OCI-LY1 (cell line): ENCODE data around the gene CSNK1A1.

ENCODE experiments used
- H2AFZ ChIP-seq: fragments of 200-600 bp; sonication (generic), shearing (Covaris generic); 2 replicates; pipeline ENCODE4 v1.6.0; 2014; ENCODE audit warnings: antibody characterized with exemption, mild to moderate bottlenecking, low read length
- H3F3A ChIP-seq: fragments of 200-600 bp; sonication (generic), shearing (Covaris generic); 2 replicates; pipeline ENCODE4 v1.6.0; 2014; ENCODE audit warnings: mild to moderate bottlenecking, antibody characterized with exemption, low read length, moderate library complexity; ENCODE audit not compliant: insufficient read depth
- H3K27ac ChIP-seq: fragments of 200-600 bp; sonication (generic); 2 replicates; pipeline ENCODE4 v1.5.1; 2014; ENCODE audit warnings: low read length, mixed run types, mild to moderate bottlenecking, low read depth; ENCODE audit not compliant: poor library complexity, severe bottlenecking
- H3K27me3 ChIP-seq: fragments of 200-600 bp; sonication (generic); 2 replicates; pipeline ENCODE4 v1.6.0; 2014; ENCODE audit warnings: antibody characterized with exemption, mild to moderate bottlenecking, low read length, moderate library complexity; ENCODE audit not compliant: insufficient read depth
- H3K36me3 ChIP-seq: fragments of 200-600 bp; sonication (generic); 2 replicates; pipeline ENCODE4 v1.6.1; 2014; ENCODE audit warnings: mild to moderate bottlenecking, antibody characterized with exemption, low read length, moderate library complexity, mixed read lengths; ENCODE audit not compliant: insufficient read depth
- H3K4me1 ChIP-seq: fragments of 200-600 bp; sonication (generic); 2 replicates; pipeline ENCODE4 v1.5.1; 2014; ENCODE audit warnings: mild to moderate bottlenecking, low read length, moderate library complexity; ENCODE audit not compliant: insufficient read depth, severe bottlenecking
- H3K4me2 ChIP-seq: fragments of 200-600 bp; sonication (generic), shearing (Covaris generic); 2 replicates; pipeline ENCODE4 v1.6.1; 2014; ENCODE audit warnings: low read length
- H3K4me3 ChIP-seq: fragments of 200-600 bp; sonication (generic); 2 replicates; pipeline ENCODE4 v1.5.1; 2014; ENCODE audit warnings: low read length, low read depth, mild to moderate bottlenecking, mixed read lengths; ENCODE audit not compliant: poor library complexity, severe bottlenecking
- H3K79me2 ChIP-seq: fragments of 200-600 bp; shearing (Covaris generic); 2 replicates; pipeline ENCODE4 v1.6.1; 2016; ENCODE audit warnings: mixed run types, low read length, mixed read lengths; ENCODE audit not compliant: insufficient read depth
- H3K9ac ChIP-seq: fragments of 200-600 bp; sonication (generic), shearing (Covaris generic); 2 replicates; pipeline ENCODE4 v1.6.1; 2014; ENCODE audit warnings: mild to moderate bottlenecking, low read length, mixed read lengths
- H3K9me2 ChIP-seq: fragments of 200-600 bp; sonication (generic), shearing (Covaris generic); 2 replicates; pipeline ENCODE4 v1.6.1; 2014; ENCODE audit warnings: low read depth, mild to moderate bottlenecking, low read length, mixed read lengths
- H3K9me3 ChIP-seq: fragments of 200-600 bp; shearing (Covaris generic); 2 replicates; pipeline ENCODE4 v1.6.1; 2014; ENCODE audit warnings: low read length, mixed read lengths
- H4K20me1 ChIP-seq: fragments of 200-600 bp; sonication (generic), shearing (Covaris generic); 2 replicates; pipeline ENCODE4 v1.6.0; 2016; ENCODE audit warnings: mild to moderate bottlenecking, low read length; ENCODE audit not compliant: insufficient read depth
- CTCF ChIP-seq: fragments of 200-600 bp; sonication (generic), shearing (Covaris generic); IDR thresholded peaks from 2 replicates; pipeline ENCODE4 v1.5.1; 2017; ENCODE audit warnings: mild to moderate bottlenecking, antibody characterized with exemption, low read length, moderate library complexity, mixed read lengths
- EZH2 ChIP-seq: fragments of 200-600 bp; sonication (generic), shearing (Covaris generic); IDR thresholded peaks from 2 replicates; pipeline ENCODE4 v1.8.0; 2017; ENCODE audit warnings: borderline replicate concordance, mixed run types, mild to moderate bottlenecking, antibody characterized with exemption, low read length, moderate library complexity, mixed read lengths

CSNK1A1 gene

GRCh38 chr5:149452665-149453617, 98.3 kb downstream of the CSNK1A1 start:
- no peak overlapping the region for H3K4me3 ChIP-seq
- H3K9ac ChIP-seq: no peak overlapping the region
- H3K9me2 ChIP-seq: no peaks in the 10 kb centered on the region
- H3K4me2 ChIP-seq: no peak overlapping the region
- H3K9me3 ChIP-seq: no peaks in the 10 kb centered on the region
- H2AFZ ChIP-seq: no peak overlapping the region
- H3K27ac ChIP-seq: no peak overlapping the region
- no peaks in the 10 kb centered on the region for H3F3A ChIP-seq
- TF ChIP-seq EZH2 (no peak), CTCF (no peak)
- H3K79me2 ChIP-seq: no peaks in the 10 kb centered on the region
- H3K4me1 ChIP-seq: no peaks in the 10 kb centered on the region
- no peaks in the 10 kb centered on the region for H3K36me3 ChIP-seq
- no peaks in the 10 kb centered on the region; the same call in 1 of the 2 replicates for H3K27me3 ChIP-seq
- no peaks in the 10 kb centered on the region for H4K20me1 ChIP-seq

- H3K27me3 ChIP-seq: no peaks in the 10 kb centered on the region; the same call in 1 of the 2 replicates
- no peak overlapping the region for H3K9ac ChIP-seq
- no peaks in the 10 kb centered on the region for H3K9me3 ChIP-seq
- no peak overlapping the region for H3K4me2 ChIP-seq
- no peaks in the 10 kb centered on the region for H3K9me2 ChIP-seq
- no peak overlapping the region for H3K27ac ChIP-seq
- H3F3A ChIP-seq: no peaks in the 10 kb centered on the region
- H3K4me1 ChIP-seq: no peaks in the 10 kb centered on the region
- no peak overlapping the region for H3K4me3 ChIP-seq
- no peaks in the 10 kb centered on the region for H4K20me1 ChIP-seq
- TF ChIP-seq CTCF: no peak
- TF ChIP-seq EZH2: no peak
- no peak overlapping the region for H2AFZ ChIP-seq
- H3K36me3 ChIP-seq: no peaks in the 10 kb centered on the region
- H3K79me2 ChIP-seq: no peaks in the 10 kb centered on the region
Observed at GRCh38 chr5:149452007-149452664, 99.1 kb downstream of the CSNK1A1 start.

- H3K9me2 ChIP-seq: no peaks in the 10 kb centered on the region
- TF ChIP-seq EZH2: no peak
- H3K79me2 ChIP-seq: no peaks in the 10 kb centered on the region
- no peaks in the 10 kb centered on the region for H3K9me3 ChIP-seq
- H3K36me3 ChIP-seq: no peaks in the 10 kb centered on the region
- no peak overlapping the region for H3K4me2 ChIP-seq
- H3K9ac ChIP-seq: no peak overlapping the region
- H3K27me3 ChIP-seq: no peaks in the 10 kb centered on the region
- H4K20me1 ChIP-seq: no peaks in the 10 kb centered on the region
- H3K4me1 ChIP-seq: no peaks in the 10 kb centered on the region
- H3K4me3 ChIP-seq: no peak overlapping the region
- H2AFZ ChIP-seq: no peak overlapping the region
- H3K27ac ChIP-seq: no peak overlapping the region
- no peaks in the 10 kb centered on the region for H3F3A ChIP-seq
Observed at GRCh38 chr5:149450199-149450598, 101.0 kb downstream of the CSNK1A1 start.
